Measurements from ENCODE around the gene FRMD3. TPM values are rescaled to one million over a fixed set of nuclear protein-coding genes. Genes with fewer than 3 reads are reported as not detected.

Gene FRMD3
- total and polyA plus RNA-seq, 2 donors (not counting 3 experiments of a cell fraction or from before 2014, with no cell fraction given) = 3.0 to 6.1 TPM

GRCh38 chr9:83501565-83501964 is 36.6 kb downstream of the FRMD3 start:
- Histone ChIP-seq H3K4me1 (ENCODE audit: control insufficient read depth, extremely low read depth, insufficient read depth, low read length) (no peaks in the 10 kb centered on the region), H3K36me3 (ENCODE audit: control insufficient read depth in 2 of 2, extremely low read depth in 1 of 2, insufficient read depth in 2 of 2, low read length in 2 of 2) (no peaks in the 10 kb centered on the region), H3K4me2 (ENCODE audit: insufficient read depth, low read length) (no peak overlapping the region), H3K27ac (ENCODE audit: insufficient read depth, low read depth, low read length) (no peak overlapping the region), H3K9ac (replicated peaks; ENCODE audit: extremely low read depth, insufficient read depth, low read length) (no peak overlapping the region), H3K9me3 (replicated peaks; ENCODE audit: control insufficient read depth, insufficient read depth, low read length) (no peaks in the 10 kb centered on the region), H2AFZ (ENCODE audit: low read depth, low read length) (no peak overlapping the region), H4K20me1 (replicated peaks; ENCODE audit: control insufficient read depth, extremely low read depth, insufficient read depth, low read length) (no peaks in the 10 kb centered on the region), H3K9me1 (replicated peaks; ENCODE audit: control insufficient read depth, extremely low read depth, insufficient read depth, low read length) (no peaks in the 10 kb centered on the region), H3K4me3 (replicated peaks in 1 of 3; ENCODE audit: insufficient read depth in 1 of 3, low read depth in 1 of 3, low read length in 3 of 3) (no peak overlapping the region), H3K27me3 (ENCODE audit: control insufficient read depth in 2 of 2, insufficient read depth in 2 of 2, low read length in 2 of 2) (no peaks in the 10 kb centered on the region), H3K79me2 (ENCODE audit: control insufficient read depth, insufficient read depth, low read length) (no peaks in the 10 kb centered on the region)
- CTCF ChIA-PET = no interaction called here
- BruUV-seq (replicated peaks) = no TSS peak
- dilution Hi-C loops (cut with MboI; ENCODE audit: extremely low pct_ligation_motif_present, low sequenced_read_pairs) = no loop called here
- FAIRE-seq = no peak
- DNase-seq (ENCODE audit: low read depth, low spot score) = no peak
- POLR2A ChIA-PET = no interaction called here
- intact Hi-C loops (cut with micrococcal nuclease) = no loop called here
- TF ChIP-seq FOS (IDR thresholded peaks at IDR 0.05; ENCODE audit: borderline replicate concordance, insufficient read depth, low read length) (no peak), EZH2 (IDR thresholded peaks at IDR 0.05; ENCODE audit: borderline replicate concordance, low read depth, low read length, severe bottlenecking) (no peak)

DNA sequence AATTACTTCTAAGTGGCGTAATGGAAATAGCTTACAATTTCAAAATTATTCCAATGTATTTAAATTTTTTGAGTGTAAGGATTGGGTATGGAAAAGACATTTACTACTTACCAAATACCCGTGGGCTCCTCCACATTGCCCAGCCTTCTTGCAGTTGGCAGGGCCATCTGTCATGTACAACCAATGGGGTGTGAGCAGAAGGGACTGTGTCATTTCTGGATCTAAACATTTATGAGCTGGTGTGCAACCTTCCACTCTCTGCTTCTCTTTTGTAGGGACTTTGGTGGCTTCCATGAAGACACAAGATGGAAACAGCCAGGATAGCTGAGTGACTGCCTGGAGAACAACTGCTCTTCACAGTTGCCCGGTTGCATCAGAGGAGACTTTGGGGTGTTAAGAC is 40.8 kb downstream of the FRMD3 start:
- ChIA-PET CTCF (interaction anchor here (1.2 kb wide), 1 partner anchor 46 kb away, joined by 3 read pairs; no protein-coding TSS in a partner anchor), POLR2A (no interaction called here)
- H3K4me2 ChIP-seq (ENCODE audit: insufficient read depth, low read length) = no peak overlapping the region
- no TSS peak for BruUV-seq (replicated peaks)
- no peaks in the 10 kb centered on the region for H4K20me1 ChIP-seq (replicated peaks; ENCODE audit: control insufficient read depth, extremely low read depth, insufficient read depth, low read length)
- no peaks in the 10 kb centered on the region for H3K9me1 ChIP-seq (replicated peaks; ENCODE audit: control insufficient read depth, extremely low read depth, insufficient read depth, low read length)
- H3K27me3 ChIP-seq (ENCODE audit: control insufficient read depth in 2 of 2, insufficient read depth in 2 of 2, low read length in 2 of 2) = no peaks in the 10 kb centered on the region
- no peaks in the 10 kb centered on the region for H3K36me3 ChIP-seq (ENCODE audit: control insufficient read depth in 2 of 2, extremely low read depth in 1 of 2, insufficient read depth in 2 of 2, low read length in 2 of 2)
- DNase-seq (ENCODE audit: low read depth, low spot score) (no peak), FAIRE-seq (no peak)
- no peak overlapping the region for H3K27ac ChIP-seq (ENCODE audit: insufficient read depth, low read depth, low read length)
- dilution Hi-C loops (cut with MboI; ENCODE audit: extremely low pct_ligation_motif_present, low sequenced_read_pairs) = no loop called here
- no peak for TF ChIP-seq GATA2 (IDR thresholded peaks at IDR 0.05; ENCODE audit: insufficient read depth, insufficient read length, low read depth, low read length)
- no peak for TF ChIP-seq MYC (IDR thresholded peaks at IDR 0.05; ENCODE audit: low read depth, low read length)
- TF ChIP-seq EZH2 (IDR thresholded peaks at IDR 0.05; ENCODE audit: borderline replicate concordance, low read depth, low read length, severe bottlenecking) = no peak
- TF ChIP-seq CTCF (IDR thresholded peaks at IDR 0.05; ENCODE audit: extremely low read depth in 1 of 2, insufficient read depth in 1 of 2, low read depth in 1 of 2, low read length in 2 of 2) = no peak
- no peak for TF ChIP-seq POLR2AphosphoS5 (IDR thresholded peaks at IDR 0.05; ENCODE audit: insufficient read depth, low read depth, low read length)
- no peak for TF ChIP-seq JUN (IDR thresholded peaks at IDR 0.05; ENCODE audit: borderline replicate concordance, insufficient read depth, insufficient read length, low read depth)
- no peak for TF ChIP-seq FOS (IDR thresholded peaks at IDR 0.05; ENCODE audit: borderline replicate concordance, insufficient read depth, low read length)
- TF ChIP-seq POLR2A (IDR thresholded peaks at IDR 0.05; ENCODE audit: low read depth, low read length) = no peak
- TF ChIP-seq MAX (IDR thresholded peaks at IDR 0.05; ENCODE audit: insufficient read depth, insufficient read length) = no peak
- no peaks in the 10 kb centered on the region for H3K4me1 ChIP-seq (ENCODE audit: control insufficient read depth, extremely low read depth, insufficient read depth, low read length)
- H3K4me3 ChIP-seq (replicated peaks in 1 of 3; ENCODE audit: insufficient read depth in 1 of 3, low read depth in 1 of 3, low read length in 3 of 3) = no peak overlapping the region
- intact Hi-C loops (cut with micrococcal nuclease) = no loop called here
- no peaks in the 10 kb centered on the region for H3K9me3 ChIP-seq (replicated peaks; ENCODE audit: control insufficient read depth, insufficient read depth, low read length)
- no peaks in the 10 kb centered on the region for H3K79me2 ChIP-seq (ENCODE audit: control insufficient read depth, insufficient read depth, low read length)
- H3K9ac ChIP-seq (replicated peaks; ENCODE audit: extremely low read depth, insufficient read depth, low read length) = no peak overlapping the region
- H2AFZ ChIP-seq (ENCODE audit: low read depth, low read length) = no peak overlapping the region

Measured in endothelial cell of umbilical vein (primary cell).